Measurements from ENCODE around the gene RBM12.
"Not testable (repeated sequence)": the region's sequence is repeated elsewhere in the genome, so short reads cannot be mapped to it uniquely, and the experiment has no call there.

- not testable (repeated sequence) for TF ChIP-seq CTCF, POLR2A (IDR thresholded peaks at IDR 0.05)
These were observed 20.7 kb upstream of the RBM12 start for GRCh38 chr20:35685368-35685767.
